GM21390 (cell line): ENCODE measurements around the gene FIS1.
"Not testable (repeated sequence)": the region's sequence is repeated elsewhere in the genome, so short reads cannot be mapped to it uniquely, and the experiment has no call there.

Experiments
- ATAC-seq: cut with Tn5 transposase; IDR thresholded peaks from one replicate; pipeline ENCODE4 v1.9.1; 2021; ENCODE audit not compliant: unreplicated experiment

FIS1 gene

DNA sequence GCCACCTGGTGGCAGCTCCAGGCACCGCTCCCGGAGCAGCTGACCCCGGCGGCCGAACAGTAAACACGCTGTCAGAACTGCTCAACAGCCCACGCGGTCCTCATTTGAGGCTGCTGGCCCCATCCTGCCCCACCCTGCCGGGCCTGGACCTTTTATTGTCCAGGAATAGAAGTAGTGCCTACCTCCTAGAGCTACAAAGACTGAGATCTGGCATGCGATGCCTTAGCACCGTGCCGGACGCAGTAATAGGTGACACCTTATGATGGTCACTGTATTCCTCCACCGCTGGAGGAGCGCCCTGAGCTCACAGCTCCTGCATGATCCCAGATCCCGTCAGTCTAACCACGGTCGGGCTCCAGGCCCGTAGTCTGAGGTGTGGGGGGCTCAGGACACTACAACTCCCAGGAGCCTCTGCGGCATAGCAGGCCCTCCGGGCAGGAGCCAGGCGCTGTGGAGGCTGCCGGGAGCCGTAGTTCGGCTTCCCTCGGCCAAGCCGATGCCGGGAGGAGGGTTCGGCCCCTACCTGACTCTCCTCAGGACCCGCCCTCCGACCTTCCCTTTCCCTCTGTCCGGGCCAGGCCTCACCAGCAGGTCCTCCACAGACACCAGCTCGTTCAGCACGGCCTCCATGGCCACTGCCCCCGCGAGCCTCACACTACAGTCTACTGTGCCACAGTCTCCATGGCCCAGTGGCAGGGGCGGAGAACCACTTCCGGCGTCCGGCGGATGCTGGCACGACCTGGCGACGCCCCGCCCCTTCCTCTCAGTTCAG lies at the start of gene FIS1:
Gene FIS1 (minus strand): TSS at position 707 of the 772 bp plus-strand sequence. CDS start 77 bp downstream, at position 630.
- ATAC-seq = peak; percentile 91

DNA sequence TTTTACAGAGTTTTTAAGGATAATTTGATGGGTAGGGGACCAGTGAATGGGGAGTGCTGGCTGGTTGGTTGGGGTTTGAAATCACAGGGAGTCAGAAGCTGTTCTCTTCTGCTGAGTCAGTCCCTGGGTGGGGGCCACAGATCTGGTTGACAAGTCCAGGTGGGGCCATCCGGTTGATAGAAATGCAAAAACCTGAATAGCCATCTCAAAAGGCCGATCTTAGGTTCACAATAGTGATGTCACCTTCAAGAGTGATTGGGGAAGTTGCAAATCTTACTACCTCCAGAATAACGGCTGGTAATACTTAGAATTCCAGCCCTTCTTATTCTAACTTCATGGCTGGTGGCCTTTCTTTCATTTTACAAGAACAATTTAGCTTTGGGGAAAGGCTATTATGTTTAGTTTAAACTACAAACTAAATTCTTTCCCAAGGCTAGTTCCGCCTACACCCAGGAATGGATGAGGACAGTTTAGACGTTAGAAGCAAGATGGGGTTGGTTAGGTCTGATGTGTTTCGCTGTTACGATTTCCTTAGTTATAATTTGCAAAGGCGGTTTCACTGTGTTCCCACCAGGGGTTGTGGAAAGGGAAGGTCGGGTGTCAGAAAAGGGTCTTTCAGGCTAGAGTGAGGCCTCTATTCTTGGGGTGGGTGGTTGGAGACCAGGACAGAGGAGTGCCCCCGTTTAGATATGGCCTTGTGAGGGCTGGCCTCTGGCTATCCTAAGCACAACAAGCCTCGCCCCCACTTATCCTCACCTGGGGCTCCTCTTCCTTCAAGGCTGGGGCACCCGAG lies 49.4 kb upstream of the FIS1 start:
- no peak for ATAC-seq

DNA sequence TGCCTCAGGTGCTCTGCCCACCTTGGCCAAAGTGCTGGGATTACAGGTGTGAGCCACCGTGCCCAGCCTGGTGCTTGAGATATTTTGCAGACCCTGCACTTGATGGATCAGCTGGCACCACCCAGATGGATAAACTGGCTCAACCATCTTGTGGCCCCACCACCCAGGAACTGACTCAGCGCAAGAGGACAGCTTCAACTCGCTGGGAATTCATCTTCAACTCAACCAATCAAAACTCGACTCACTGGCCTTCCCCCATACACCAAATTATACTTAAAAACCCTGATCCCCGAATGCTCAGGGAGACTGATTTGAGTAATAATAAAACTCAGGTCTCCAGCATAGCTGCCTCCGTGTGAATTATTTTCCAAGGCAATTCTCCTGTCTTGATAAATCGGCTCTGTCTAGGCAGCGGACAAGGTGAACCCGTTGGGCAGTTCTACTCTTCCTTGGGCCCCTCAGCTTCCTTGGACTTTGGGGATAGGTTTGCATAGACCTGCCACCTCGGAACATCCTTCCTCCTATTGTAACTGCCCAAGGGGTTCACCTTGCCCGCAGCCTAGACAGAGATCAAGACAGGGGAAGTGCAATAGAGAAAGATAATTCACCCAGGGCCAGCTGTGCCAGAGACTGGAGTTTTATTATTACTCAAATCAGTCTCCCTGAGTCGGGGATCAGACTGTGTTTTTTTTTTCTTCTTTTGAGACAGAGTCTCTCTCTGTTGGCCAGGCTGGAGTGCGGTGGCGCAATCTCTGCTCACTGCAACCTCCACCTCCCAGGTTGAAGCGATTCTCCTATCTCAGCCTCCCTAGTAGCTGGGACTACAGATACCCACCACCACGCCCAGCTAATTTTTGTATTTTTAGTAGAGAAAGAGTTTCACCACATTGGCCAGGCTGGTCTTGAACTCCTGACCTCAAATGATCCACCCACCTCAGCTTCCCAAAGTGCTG lies 48.5 kb upstream of the FIS1 start:
- ATAC-seq = not testable (repeated sequence)

DNA sequence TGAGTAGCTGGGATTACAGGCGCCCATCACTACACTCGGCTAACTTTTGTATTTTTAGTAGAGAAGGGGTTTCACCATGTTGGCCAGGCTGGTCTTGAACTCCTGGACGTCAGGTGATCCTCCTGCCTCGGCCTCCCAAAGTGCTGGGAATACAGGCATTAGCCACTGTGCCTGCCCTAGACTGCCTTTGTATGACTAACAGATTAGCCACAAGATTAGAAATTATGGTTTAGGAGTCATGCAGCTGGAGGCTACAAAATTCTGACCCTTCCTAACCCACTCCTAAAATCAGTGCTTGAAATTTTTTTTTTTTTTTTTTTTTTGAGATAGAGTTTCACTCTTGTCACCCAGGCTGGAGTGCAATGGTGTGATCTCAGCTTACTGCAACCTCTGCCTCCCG lies 47.7 kb upstream of the FIS1 start:
- not testable (repeated sequence) for ATAC-seq

DNA sequence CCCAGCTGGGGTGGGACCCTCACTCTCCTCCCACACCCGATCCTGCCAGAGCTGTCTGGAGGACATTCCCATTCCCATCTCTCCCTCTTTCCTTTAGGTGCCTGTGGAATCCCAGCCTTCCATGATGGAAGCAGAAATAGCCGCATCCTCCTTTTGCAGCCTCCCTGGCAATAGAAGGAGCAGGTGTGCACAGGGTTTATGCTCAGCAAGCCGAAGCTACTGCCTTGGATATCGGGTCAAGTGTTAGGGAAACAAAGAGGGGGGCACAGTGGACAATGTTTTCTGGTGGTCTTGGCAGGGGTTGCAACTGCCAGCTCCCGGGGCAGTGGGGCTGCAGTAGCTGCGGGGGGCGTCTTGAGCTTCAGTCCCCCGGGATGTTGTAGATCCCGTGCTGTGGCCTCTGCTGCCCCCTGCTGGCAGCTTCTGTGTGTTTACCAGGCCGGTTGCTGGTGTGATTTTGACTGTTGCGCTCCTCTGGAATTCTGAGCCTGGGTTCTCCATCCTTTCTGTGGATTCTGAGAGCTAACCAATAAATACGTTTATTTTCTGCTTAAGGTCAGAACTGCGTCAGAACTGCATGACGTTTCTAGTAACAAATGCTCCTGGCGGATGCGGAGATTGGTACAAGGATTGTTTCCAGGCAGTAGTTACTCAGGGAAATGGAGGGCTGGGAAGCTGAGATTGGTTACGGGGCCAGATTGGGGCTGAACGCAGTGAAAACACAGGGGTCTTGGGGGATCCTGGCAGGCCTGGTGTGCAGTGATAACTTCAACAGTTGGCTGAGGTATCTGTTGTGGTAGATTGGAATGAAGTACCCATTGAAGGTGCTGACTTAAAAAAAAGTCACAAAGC lies 45.5 kb upstream of the FIS1 start:
- not testable (repeated sequence) for ATAC-seq

DNA sequence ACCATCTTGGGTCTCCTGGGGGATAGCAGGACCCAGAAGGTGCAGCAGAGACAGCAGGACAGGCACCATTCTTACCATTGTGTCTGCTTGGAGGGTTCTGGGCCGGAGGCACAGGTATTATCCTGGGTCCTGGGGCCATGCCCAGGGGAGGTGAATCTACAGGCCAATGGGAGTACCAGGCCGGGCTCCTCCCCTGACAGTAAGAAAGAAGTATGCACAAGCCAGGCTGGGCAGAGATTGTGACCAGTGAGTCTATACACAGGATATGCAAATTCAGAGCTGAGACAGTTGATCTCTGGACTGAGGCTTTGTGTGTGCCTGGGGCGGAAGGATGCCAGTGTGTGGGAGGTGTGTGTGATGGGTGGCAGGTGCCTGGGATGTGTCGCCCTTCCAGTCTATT lies 44.8 kb upstream of the FIS1 start:
- ATAC-seq = not testable (repeated sequence)

DNA sequence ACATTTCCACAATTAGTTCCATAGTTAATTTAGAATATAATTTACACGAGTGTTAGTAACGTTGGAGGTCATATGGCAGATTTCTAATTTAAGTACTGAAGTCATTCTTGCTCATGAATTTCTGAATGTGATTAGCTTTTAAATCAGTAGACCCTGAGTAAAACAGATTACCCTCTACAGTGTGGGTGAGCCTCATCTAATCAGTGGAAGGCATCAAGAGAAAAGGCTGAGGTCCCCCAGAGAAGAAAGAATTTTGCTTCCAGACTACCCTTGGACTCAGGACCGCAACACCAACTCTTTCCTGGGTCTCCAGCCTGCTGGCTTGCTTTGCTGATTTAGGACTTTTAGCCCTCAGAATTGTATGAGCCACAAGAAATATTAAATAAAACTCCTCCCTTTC lies 43.6 kb upstream of the FIS1 start:
- ATAC-seq = no peak

DNA sequence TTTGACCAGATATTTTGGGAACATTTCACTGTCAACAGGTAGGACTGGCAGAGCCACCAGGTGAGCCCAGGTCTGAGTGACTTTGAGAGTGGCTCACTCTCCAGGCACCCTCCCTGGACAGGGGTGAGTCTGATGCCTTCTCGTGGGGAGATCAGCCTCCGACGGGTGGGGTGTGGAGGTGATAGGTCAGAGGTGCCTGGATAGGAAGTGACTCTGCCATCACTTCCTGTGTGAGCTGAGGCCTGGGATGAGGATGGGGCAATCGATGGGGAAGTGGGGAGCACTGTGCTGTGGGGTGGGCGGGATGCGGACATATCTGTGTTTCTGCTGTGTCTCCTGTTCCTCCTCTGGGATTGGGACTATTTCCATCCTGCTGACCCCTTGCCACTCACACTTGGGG lies 42.2 kb upstream of the FIS1 start:
- no peak for ATAC-seq

DNA sequence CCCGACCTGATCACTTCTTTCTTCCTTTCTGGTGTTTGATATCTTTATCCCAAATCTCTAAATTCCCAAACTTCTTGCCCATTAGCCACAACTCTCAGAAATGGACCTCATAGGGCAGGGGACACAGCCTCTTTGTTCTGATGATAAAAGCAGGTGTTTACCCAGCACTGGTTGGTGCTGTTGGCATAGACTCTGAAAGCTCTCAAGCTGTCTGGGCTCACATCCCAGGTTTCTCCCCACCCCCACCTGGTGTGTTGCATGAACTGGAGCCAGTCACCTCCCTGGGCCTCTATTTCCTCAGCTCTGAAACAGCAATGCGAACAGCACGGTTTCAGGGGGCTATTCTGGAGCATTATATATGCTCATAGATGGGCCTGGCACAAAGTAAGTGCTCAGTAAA lies 41.0 kb upstream of the FIS1 start:
- not testable (repeated sequence) for ATAC-seq

DNA sequence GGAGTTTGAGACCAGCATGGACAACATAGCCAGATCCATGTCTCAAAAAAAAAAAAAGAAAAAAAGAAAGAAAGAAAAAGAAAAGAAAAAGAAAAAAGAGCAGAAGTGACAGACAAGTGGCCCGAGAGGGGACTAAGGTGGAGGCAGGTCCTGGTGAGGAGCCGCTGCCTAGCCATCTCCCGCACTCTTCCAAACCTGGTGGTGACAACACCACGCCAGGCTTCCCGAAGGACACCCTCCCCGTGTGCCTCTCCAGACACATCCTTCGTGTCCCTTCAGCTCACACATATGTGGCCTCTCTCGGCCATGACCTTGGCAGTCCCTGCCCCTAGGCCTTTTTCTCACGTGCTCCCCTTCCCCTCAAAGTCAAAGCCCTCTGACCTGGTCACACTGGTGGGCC lies 40.3 kb upstream of the FIS1 start:
- no peak for ATAC-seq

DNA sequence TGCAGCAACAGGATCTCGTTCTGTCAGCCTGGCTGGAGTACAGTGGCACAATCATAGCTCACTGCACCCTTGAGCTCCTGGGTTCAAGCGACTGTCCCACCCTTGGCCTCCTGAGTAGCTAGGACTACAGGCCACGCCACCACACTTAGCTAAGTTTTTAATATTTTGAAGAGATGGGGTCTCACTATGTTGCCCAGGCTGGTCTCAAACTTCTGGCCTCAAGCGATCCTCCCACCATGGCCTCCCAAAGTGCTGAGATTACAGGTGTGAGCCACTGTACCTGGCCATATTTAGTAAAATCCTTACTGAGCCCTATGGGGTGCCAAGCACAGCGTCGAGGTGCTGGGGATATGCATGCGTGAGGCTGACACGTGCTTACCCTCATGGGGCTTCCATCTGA lies 36.0 kb upstream of the FIS1 start:
- ATAC-seq = not testable (repeated sequence)

DNA sequence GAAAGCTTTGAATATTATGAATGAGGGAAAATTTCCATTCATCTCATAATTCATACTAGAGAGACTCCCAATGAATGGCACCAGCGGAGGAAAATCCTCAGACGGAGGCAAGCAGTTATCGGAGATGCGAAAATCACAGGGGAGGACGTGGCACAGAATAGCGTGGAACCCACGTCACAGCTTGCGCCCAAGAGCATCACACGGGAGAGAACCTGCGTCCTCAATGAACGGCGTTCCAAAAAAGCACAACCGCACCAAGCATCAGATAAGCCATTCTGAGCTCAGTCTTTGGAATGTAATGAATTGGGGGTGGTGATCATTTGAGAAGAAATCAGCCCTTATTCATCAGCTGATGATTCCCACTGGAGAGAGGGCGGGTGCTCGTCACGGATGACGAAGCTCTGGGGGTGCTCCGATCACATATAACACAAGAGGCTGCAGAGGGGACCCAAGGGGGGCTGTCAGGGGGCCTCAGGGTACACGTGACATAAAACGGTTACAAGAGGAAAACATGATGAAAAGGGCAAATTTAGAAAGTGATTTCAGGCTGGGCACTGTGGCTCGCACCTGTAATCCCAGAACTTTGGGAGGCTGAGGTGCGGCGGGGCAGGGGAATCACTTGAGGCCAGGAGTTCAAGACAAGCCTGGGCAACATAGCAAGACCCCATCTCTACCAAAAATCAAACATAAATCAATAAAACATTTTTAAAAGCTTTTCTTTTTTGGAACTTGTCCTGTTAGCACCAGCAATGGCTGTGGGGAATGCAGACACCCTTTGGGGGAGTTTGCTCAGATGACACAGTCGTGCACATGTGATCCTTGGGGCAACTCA lies 33.8 kb upstream of the FIS1 start:
- ATAC-seq = no peak

DNA sequence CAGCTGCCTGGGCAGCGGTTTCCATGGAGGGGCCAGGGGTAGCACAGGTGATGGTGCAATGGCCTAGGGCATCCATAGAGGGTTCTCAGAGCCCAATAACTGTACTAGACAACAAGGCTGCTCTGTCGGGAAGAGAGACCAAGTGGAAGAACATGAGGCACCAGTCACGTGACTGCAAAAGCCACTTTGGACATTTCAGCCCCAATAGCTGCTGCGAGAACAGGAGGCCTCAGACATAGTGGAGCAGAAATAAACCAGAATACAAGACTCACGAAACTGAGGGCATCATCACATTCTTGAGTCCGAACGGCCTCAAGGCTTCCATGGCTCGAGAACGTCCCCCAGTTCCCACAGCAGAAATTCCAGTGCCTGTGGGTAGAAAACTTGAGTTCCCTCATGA lies 32.3 kb upstream of the FIS1 start:
- no peak for ATAC-seq

DNA sequence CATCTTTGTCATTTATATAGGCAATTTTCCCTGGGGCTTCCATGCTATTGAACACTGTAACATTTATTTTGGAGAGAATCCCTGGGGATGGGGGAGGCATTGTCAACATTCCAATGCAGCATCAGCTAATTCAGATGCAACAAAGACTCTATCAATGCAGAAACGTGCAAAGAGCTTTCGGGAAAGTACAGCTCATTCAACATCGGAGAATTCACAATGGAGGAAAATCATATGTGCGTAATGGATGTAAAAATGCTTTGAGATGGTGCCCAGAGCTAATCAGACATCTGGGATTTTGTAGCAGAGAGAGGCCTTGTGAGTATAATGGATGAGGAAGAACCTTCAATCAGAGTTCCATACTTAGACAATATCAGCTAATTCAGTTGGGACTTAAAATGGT lies 28.3 kb upstream of the FIS1 start:
- no peak for ATAC-seq

DNA sequence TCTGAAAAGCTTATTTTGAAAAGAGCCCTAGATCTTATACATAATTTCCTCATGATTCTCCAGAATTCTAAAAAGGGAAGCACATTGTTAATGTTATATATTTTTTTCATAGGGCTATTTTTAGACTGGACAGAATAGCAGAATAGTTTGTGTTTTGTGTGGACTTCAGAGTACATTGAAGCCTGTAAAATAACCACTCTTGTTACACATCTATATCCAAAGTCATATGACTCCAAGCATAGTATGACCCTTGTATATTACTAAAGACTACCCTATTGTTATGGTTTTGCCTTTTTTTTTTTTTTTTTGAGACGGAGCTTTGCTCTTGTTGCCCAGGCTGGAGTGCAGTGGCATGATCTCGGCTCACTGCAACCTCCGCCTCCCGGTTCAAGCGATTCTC lies 26.1 kb upstream of the FIS1 start:
- ATAC-seq = no peak

DNA sequence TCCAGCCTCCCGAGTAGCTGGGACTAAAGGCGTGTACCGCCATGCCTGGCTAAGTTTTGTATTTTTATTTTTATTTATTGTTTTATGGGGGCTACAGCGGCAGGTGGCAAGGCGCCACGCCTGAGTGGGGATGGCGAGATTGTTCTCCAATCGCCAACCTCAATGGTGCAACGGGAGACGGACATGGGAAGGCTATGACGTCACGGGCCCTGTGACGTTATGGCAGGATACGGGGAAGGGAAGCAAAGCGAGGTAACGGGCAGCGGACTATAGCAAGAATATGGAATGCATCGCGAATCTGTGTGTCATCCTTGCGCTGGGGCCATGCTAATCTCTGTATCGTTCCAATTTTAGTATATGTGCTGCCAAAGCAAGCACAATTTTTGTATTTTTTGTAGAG lies 24.8 kb upstream of the FIS1 start:
- no peak for ATAC-seq

DNA sequence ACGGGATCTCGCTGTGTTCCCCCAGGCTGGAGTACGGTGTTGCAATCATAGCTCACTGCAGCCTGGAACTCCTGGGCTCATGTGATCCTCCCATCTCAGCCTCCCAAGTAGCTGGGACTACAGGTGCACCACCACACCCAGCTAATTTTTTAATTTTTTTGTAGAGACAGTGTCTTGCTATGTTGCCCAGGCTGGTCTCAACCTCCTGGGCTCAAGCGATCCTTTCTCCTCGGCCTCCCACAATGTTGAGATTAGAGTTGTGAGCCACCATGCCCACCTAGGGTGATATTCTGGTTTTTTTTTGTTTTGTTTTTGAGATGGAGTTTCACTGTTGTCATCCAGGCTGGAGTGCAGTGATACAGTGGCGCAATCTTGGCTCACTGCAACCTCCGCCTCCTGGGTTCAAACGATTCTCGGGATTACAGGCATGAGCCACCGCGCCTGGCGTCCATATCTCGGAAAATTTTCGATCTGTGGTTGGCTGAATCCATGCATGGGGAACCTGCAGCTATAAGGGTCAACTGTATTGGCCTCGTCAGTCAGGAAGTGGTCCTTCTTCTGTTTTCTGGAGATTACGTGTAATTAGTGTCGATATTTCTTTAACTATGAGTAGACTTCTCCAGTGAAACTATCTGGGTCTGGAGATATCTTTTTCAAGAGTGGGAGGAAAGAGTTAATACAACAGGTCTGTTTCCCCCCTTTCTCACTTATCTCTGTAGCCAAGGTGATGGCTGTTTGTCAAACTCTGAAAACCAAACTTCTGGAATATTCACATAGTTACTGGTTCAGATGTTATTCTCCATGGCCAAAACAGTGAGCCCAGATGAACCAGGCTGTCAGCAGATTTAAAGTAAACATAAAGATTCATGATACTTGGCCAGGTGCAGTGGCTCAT lies 21.0 kb upstream of the FIS1 start:
- no peak for ATAC-seq

DNA sequence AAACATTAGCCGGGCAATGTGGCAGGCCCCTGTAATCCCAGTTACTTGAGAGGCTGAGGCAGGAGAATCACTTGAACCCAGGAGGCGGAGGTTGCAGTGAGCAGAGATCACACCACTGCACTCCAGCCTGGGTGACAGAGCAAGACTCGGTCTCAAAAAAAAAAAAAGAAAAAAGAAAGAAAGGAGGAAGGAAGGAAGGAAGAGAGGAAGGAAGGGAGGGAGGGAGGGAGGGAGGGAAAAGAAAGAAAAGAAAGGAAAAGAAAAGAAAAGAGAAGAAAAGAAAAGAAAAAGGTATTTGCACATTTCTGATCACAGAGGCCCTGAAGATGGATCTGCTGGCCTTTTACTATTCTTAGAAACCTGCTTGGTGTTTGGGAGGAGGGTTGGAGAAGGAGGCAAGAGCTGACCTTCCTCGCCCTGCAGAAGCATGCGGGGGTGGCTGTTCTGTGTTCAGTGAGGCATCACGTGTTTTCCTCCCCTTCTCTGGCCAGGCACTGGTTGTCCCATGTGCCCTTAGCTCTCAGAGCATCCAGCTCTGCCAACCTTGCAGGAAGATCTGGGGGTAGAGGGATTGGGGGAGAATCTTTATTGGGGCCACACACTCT lies 19.3 kb upstream of the FIS1 start:
- not testable (repeated sequence) for ATAC-seq
